ENCODE data around the gene FAM43A. TPM values are rescaled to one million over a fixed set of nuclear protein-coding genes. Genes with fewer than 3 reads are reported as not detected.

The FAM43A gene
- total RNA-seq, 1 donor from 2014 or later, result 7.6 TPM

DNA sequence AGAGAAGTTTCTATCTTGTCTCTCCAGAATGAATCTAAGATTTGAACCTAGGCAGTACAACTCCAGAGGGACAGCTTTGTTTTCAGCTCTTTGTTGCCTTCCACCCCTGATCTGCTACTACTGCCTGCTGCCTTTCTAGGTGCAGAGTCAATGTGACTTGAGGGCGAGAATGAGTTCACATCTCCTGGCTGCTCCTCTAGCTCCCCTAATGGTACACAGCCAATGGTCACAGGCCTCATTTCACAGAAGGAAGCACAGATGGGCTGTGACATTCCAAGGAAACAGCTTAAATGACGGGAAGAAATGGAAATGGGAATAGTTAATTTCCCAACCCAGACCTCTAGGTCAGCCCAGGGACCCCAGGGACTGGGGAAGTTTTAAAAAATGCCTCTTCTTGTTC, 32.4 kb downstream of the FAM43A start:
- Histone ChIP-seq H3K27ac (ENCODE audit: low read depth, low read length) (no peak overlapping the region), H3K4me2 (ENCODE audit: low read length) (no peak overlapping the region), H3K4me3 (ENCODE audit: insufficient read depth, low read depth, low read length) (no peak overlapping the region), H3K4me1 (ENCODE audit: insufficient read depth, low read length) (no peaks in the 10 kb centered on the region), H3K9ac (ENCODE audit: low read length) (no peak overlapping the region), H3K27me3 (ENCODE audit: insufficient read depth, low read length) (peaks cover 2% of the 10 kb centered on the region), H3K36me3 (ENCODE audit: insufficient read depth, low read length) (no peaks in the 10 kb centered on the region), H3K79me2 (ENCODE audit: insufficient read depth, low read length) (no peaks in the 10 kb centered on the region), H2AFZ (ENCODE audit: low read depth, low read length) (no peak overlapping the region), H4K20me1 (ENCODE audit: insufficient read depth, low read length) (no peaks in the 10 kb centered on the region), H3K9me3 (ENCODE audit: insufficient read depth, low read depth, low read length) (no peaks in the 10 kb centered on the region)
- Mint-ChIP-seq H3K27ac (ENCODE audit: unreplicated experiment) (no peak overlapping the region), H3K36me3 (ENCODE audit: low read depth, unreplicated experiment) (no peaks in the 10 kb centered on the region), H3K4me1 (ENCODE audit: low read depth, unreplicated experiment) (peaks cover 17% of the 10 kb centered on the region), H3K9me3 (ENCODE audit: unreplicated experiment) (no peaks in the 10 kb centered on the region), H3K27me3 (ENCODE audit: low read depth, unreplicated experiment) (peaks cover 23% of the 10 kb centered on the region), H3K4me3 (ENCODE audit: unreplicated experiment) (no peak overlapping the region)
- DNase-seq (ENCODE audit: low read depth) (no peak), FAIRE-seq (no peak)
- TF ChIP-seq EZH2 (IDR thresholded peaks at IDR 0.05; ENCODE audit: insufficient read depth, low read length) (no peak), CTCF (IDR thresholded peaks at IDR 0.05; ENCODE audit: insufficient read depth, low read depth, low read length) (no peak)

DNA sequence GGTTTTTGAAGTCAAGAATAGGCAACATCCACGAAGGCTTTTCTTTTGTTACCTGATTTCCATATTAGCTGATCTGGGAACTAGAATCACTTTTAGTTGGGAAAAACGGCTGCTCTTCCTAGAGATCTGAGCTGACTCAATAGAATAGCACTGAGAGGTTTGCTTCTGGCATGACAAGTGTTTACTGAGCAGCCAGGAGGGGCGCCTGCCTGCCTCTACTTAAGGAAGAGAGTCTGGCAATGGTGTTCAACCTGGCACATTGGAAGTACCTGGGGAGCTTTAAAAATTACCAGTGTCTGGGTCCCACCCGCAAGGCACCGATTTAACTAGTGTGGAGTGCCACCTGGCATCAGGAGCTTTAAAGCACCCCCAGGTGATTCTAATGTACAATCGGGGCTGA, 34.4 kb downstream of the FAM43A start:
- Mint-ChIP-seq H3K4me1 (ENCODE audit: low read depth, unreplicated experiment) (peaks cover 7% of the 10 kb centered on the region), H3K27ac (ENCODE audit: unreplicated experiment) (no peak overlapping the region), H3K36me3 (ENCODE audit: low read depth, unreplicated experiment) (no peaks in the 10 kb centered on the region), H3K27me3 (ENCODE audit: low read depth, unreplicated experiment) (peaks cover 34% of the 10 kb centered on the region), H3K4me3 (ENCODE audit: unreplicated experiment) (no peak overlapping the region), H3K9me3 (ENCODE audit: unreplicated experiment) (no peaks in the 10 kb centered on the region)
- no peaks in the 10 kb centered on the region for H3K79me2 ChIP-seq (ENCODE audit: insufficient read depth, low read length)
- no peak overlapping the region for H3K4me3 ChIP-seq (ENCODE audit: insufficient read depth, low read depth, low read length)
- H2AFZ ChIP-seq (ENCODE audit: low read depth, low read length), result no peak overlapping the region
- peaks cover 2% of the 10 kb centered on the region for H3K27me3 ChIP-seq (ENCODE audit: insufficient read depth, low read length)
- no peaks in the 10 kb centered on the region for H3K36me3 ChIP-seq (ENCODE audit: insufficient read depth, low read length)
- DNase-seq (ENCODE audit: low read depth) (no peak), FAIRE-seq (no peak)
- no peaks in the 10 kb centered on the region for H4K20me1 ChIP-seq (ENCODE audit: insufficient read depth, low read length)
- no peaks in the 10 kb centered on the region for H3K9me3 ChIP-seq (ENCODE audit: insufficient read depth, low read depth, low read length)
- H3K9ac ChIP-seq (ENCODE audit: low read length), result no peak overlapping the region
- no peak overlapping the region for H3K27ac ChIP-seq (ENCODE audit: low read depth, low read length)
- TF ChIP-seq CTCF (IDR thresholded peaks at IDR 0.05; ENCODE audit: insufficient read depth, low read depth, low read length) (no peak), EZH2 (IDR thresholded peaks at IDR 0.05; ENCODE audit: insufficient read depth, low read length) (no peak)
- H3K4me2 ChIP-seq (ENCODE audit: low read length), result no peak overlapping the region
- H3K4me1 ChIP-seq (ENCODE audit: insufficient read depth, low read length), result no peaks in the 10 kb centered on the region

DNA sequence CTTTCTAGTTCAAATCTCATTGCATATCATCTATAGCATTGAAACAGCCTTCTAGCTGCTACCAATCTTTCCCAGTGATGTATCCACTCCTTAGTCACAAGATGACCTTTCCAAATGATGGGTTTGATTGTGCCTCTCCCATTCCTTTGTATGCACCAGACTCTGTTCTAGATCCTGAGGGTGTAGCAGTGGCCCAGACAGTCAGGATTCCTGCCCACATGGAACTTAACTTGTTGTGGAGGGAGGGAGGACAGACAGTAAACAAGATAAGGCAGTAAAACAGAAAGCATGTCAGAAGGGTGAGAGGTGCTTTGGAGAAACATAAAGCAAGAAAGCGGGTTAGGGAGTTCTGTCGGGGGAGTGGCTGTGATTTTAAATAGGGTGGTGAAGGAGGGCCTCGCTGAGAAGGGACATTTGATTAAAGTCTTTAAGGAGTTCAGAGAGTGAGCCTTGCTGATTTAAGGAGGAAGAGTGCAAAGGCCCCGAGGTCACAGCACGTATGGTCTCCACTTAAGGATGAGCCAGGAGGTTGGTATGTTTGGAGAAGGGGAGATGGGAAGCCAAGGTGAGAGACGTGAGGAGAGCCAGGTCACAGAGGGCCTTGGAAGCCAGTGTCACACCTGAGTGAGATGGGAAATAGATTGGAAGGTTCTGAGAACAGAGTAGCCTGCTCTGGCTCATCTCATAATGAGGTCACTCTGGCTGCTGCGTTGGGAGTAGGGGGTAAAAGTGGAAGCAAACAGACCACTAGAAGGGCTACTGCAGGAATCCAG, 38.3 kb downstream of the FAM43A start:
- Mint-ChIP-seq H3K9me3 (ENCODE audit: unreplicated experiment) (no peaks in the 10 kb centered on the region), H3K27ac (ENCODE audit: unreplicated experiment) (no peak overlapping the region), H3K27me3 (ENCODE audit: low read depth, unreplicated experiment) (peaks cover 30% of the 10 kb centered on the region), H3K4me3 (ENCODE audit: unreplicated experiment) (no peak overlapping the region), H3K4me1 (ENCODE audit: low read depth, unreplicated experiment) (no peaks in the 10 kb centered on the region), H3K36me3 (ENCODE audit: low read depth, unreplicated experiment) (no peaks in the 10 kb centered on the region)
- Histone ChIP-seq H3K27me3 (ENCODE audit: insufficient read depth, low read length) (peaks cover 9% of the 10 kb centered on the region), H4K20me1 (ENCODE audit: insufficient read depth, low read length) (no peaks in the 10 kb centered on the region), H3K9ac (ENCODE audit: low read length) (no peak overlapping the region), H3K36me3 (ENCODE audit: insufficient read depth, low read length) (no peaks in the 10 kb centered on the region), H2AFZ (ENCODE audit: low read depth, low read length) (no peak overlapping the region), H3K9me3 (ENCODE audit: insufficient read depth, low read depth, low read length) (no peaks in the 10 kb centered on the region), H3K4me1 (ENCODE audit: insufficient read depth, low read length) (no peaks in the 10 kb centered on the region), H3K79me2 (ENCODE audit: insufficient read depth, low read length) (no peaks in the 10 kb centered on the region), H3K27ac (ENCODE audit: low read depth, low read length) (no peak overlapping the region), H3K4me3 (ENCODE audit: insufficient read depth, low read depth, low read length) (no peak overlapping the region), H3K4me2 (ENCODE audit: low read length) (no peak overlapping the region)
- TF ChIP-seq CTCF (IDR thresholded peaks at IDR 0.05; ENCODE audit: insufficient read depth, low read depth, low read length) (no peak), EZH2 (IDR thresholded peaks at IDR 0.05; ENCODE audit: insufficient read depth, low read length) (no peak)
- DNase-seq (ENCODE audit: low read depth) (no peak), FAIRE-seq (no peak)

All from astrocyte (in vitro differentiated cells and primary cell).